Activated CD8-positive, alpha-beta T cell treated with anti-CD3 and anti-CD28 coated beads for 36 hours (primary cell): ENCODE data around the gene BTBD6. TPM values are rescaled to one million over a fixed set of nuclear protein-coding genes. Genes with fewer than 3 reads are reported as not detected.

Experiments
- ATAC-seq: fragments of 200-7000 bp; cut with Tn5 transposase; one replicate; pipeline ENCODE4 v1.10.0; 2021; ENCODE audit warnings: mild to moderate bottlenecking, moderate library complexity
- CTCF ChIA-PET: fragments of 350-600 bp; sonication (Branson Sonifier 250); formaldehyde crosslinking; loops from one replicate; lab custom pipeline; 2021; ENCODE audit warnings: antibody characterized with exemption; lab: Charles Lee
- POLR2A ChIA-PET: fragments of 350-600 bp; sonication (Branson Sonifier 250); formaldehyde crosslinking; loops from one replicate; lab custom pipeline; 2021; ENCODE audit warnings: antibody characterized with exemption; lab: Charles Lee
- DNase-seq: peaks from one replicate; pipeline ENCODE4 v3.0.0-alpha.2; 2020
- H3K27ac Mint-ChIP-seq: one replicate; pipeline ENCODE4 v1.8.0; 2021; ENCODE audit warnings: mild to moderate bottlenecking, mixed read lengths
- H3K27me3 Mint-ChIP-seq: one replicate; pipeline ENCODE4 v1.8.0; 2021; ENCODE audit warnings: mixed read lengths
- H3K36me3 Mint-ChIP-seq: one replicate; pipeline ENCODE4 v1.8.0; 2021; ENCODE audit warnings: low read depth, mixed read lengths
- H3K4me1 Mint-ChIP-seq: one replicate; pipeline ENCODE4 v1.8.0; 2021; ENCODE audit warnings: low read depth, mixed read lengths
- H3K4me3 Mint-ChIP-seq: one replicate; pipeline ENCODE4 v1.8.0; 2021; ENCODE audit warnings: mild to moderate bottlenecking, moderate library complexity, mixed read lengths
- H3K9me3 Mint-ChIP-seq: one replicate; pipeline ENCODE4 v1.8.0; 2021; ENCODE audit warnings: mixed read lengths
- CTCF ChIP-seq: fragments of 200-600 bp; IDR thresholded peaks from one replicate; pipeline ENCODE4 v1.8.0; 2022; ENCODE audit warnings: antibody characterized with exemption, mild to moderate bottlenecking
- intact Hi-C: fragments of 100-400 bp; cut with micrococcal nuclease; formaldehyde crosslinking; loops from one replicate; pipeline ENCODE4 v1.10.0; 2022
- total RNA-seq, 2 experiments: library from RNA; stranded (reverse); gene quantifications; one replicate each; pipeline ENCODE4 v1.2.3, GENCODE V29; 2021

The BTBD6 gene
- total RNA-seq, 2 experiments from 2014 or later, result 24.7 to 26.7 TPM

GRCh38 chr14:105299654-105300541, 51.6 kb downstream of the BTBD6 start:
- ChIA-PET CTCF (interaction anchor here (0.9 to 2.2 kb wide), 4 partner anchors 14 to 190 kb away, joined by 3 to 11 read pairs (median 6); partner anchors contain the start of genes BTBD6 and PACS2), POLR2A (interaction anchor here (0.7 to 1.5 kb wide), 2 partner anchors 9 to 15 kb away, joined by 4 to 8 read pairs; partner anchors contain the start of gene PACS2)
- DNase-seq (peak; percentile 33), ATAC-seq (no peak)
- H3K4me1 Mint-ChIP-seq, result peaks cover 23% of the 10 kb centered on the region
- H3K36me3 Mint-ChIP-seq, result peaks cover 8% of the 10 kb centered on the region
- no peak for TF ChIP-seq CTCF
- peak overlapping the region; percentile 82 for H3K27ac Mint-ChIP-seq
- H3K27me3 Mint-ChIP-seq, result no peaks in the 10 kb centered on the region
- peak overlapping the region; percentile 85 for H3K4me3 Mint-ChIP-seq
- no peaks in the 10 kb centered on the region for H3K9me3 Mint-ChIP-seq
- intact Hi-C loops, result no loop called here

Other genes starting within 250 kb of the BTBD6 start
- gene CDCA4, start 227.4 kb upstream of the BTBD6 start, total RNA-seq, result 10 to 100 TPM; 59.4 to 63.5 TPM
- gene GPR132, start 183.1 kb upstream of the BTBD6 start, total RNA-seq, result 10 to 100 TPM; 15.1 to 16.4 TPM
- 1 to 10 TPM; 3.6 to 4.1 TPM for gene JAG2, start 79.8 kb upstream of the BTBD6 start, total RNA-seq
- 1 to 10 TPM; 9.3 to 9.7 TPM for gene NUDT14, start 67.2 kb upstream of the BTBD6 start, total RNA-seq
- gene BRF1, start 52.5 kb downstream of the BTBD6 start, total RNA-seq, result 10 to 100 TPM; 25.3 to 26.6 TPM
- gene PACS2, start 66.2 kb downstream of the BTBD6 start, total RNA-seq, result 10 to 100 TPM; 26.7 to 30.4 TPM
- 1 to 10 TPM; 1.2 to 2.2 TPM for gene TEX22, start 150.0 kb downstream of the BTBD6 start, total RNA-seq
- gene MTA1, start 171.3 kb downstream of the BTBD6 start, total RNA-seq, result 100 to 1,000 TPM; 133 to 140 TPM
- gene CRIP2, start 226.3 kb downstream of the BTBD6 start, total RNA-seq, result under 1 TPM in 1 of 2 experiments, not detected in 1; 0.45 TPM
- gene CRIP1, start 238.4 kb downstream of the BTBD6 start, total RNA-seq, result 10 to 100 TPM; 93.9 to 95.7 TPM
- 10 to 100 TPM; 30.1 to 31.1 TPM for gene TEDC1, start 242.7 kb downstream of the BTBD6 start, total RNA-seq